GM23338 (cell line): ENCODE data around the gene SMIM22. TPM values are rescaled to one million over a fixed set of nuclear protein-coding genes. Genes with fewer than 3 reads are reported as not detected.

Source experiments
- ATAC-seq: fragments of 200-7000 bp; cut with Tn5 transposase; 3 replicates; pipeline ENCODE4 v1.9.1; 2020
- DNase-seq: peaks from one replicate; pipeline ENCODE4 v3.0.0-alpha.2; 2015; ENCODE audit warnings: low spot score
- H2AFZ ChIP-seq: fragments of 200-600 bp; sonication (generic); 2 replicates; pipeline ENCODE4 v1.8.0; 2016; ENCODE audit warnings: antibody characterized with exemption, mild to moderate bottlenecking, moderate library complexity
- H3F3A ChIP-seq: fragments of 200-600 bp; sonication (generic); replicated peaks from 2 replicates; pipeline ENCODE4 v1.8.0; 2017; ENCODE audit warnings: antibody characterized with exemption, mixed run types, low read depth
- H3K27ac ChIP-seq: fragments of 200-600 bp; sonication (generic); 2 replicates; pipeline ENCODE4 v1.6.1; 2016; ENCODE audit warnings: low read depth
- H3K27me3 ChIP-seq: fragments of 200-600 bp; sonication (generic); 2 replicates; pipeline ENCODE4 v1.8.0; 2016; ENCODE audit warnings: mild to moderate bottlenecking, mixed run types, moderate library complexity; ENCODE audit not compliant: insufficient read depth
- H3K36me3 ChIP-seq: fragments of 200-600 bp; sonication (generic); 2 replicates; pipeline ENCODE4 v1.8.0; 2016; ENCODE audit warnings: mild to moderate bottlenecking; ENCODE audit not compliant: insufficient read depth
- H3K4me1 ChIP-seq: fragments of 200-600 bp; sonication (generic); 2 replicates; pipeline ENCODE4 v1.8.0; 2016; ENCODE audit warnings: mild to moderate bottlenecking, moderate library complexity; ENCODE audit not compliant: insufficient read depth
- H3K4me2 ChIP-seq: fragments of 200-600 bp; sonication (generic); 2 replicates; pipeline ENCODE4 v1.7.1; 2017; ENCODE audit warnings: mixed run types
- H3K4me3 ChIP-seq: fragments of 200-600 bp; sonication (generic); 2 replicates; pipeline ENCODE4 v1.6.1; 2016; ENCODE audit warnings: mixed run types
- H3K79me2 ChIP-seq: fragments of 200-600 bp; sonication (generic); replicated peaks from 2 replicates; pipeline ENCODE4 v1.8.0; 2017; ENCODE audit warnings: mild to moderate bottlenecking; ENCODE audit not compliant: insufficient read depth
- H3K9me2 ChIP-seq: fragments of 200-600 bp; sonication (generic); 2 replicates; pipeline ENCODE4 v1.8.0; 2017; ENCODE audit not compliant: insufficient read depth
- H4K20me1 ChIP-seq: fragments of 200-600 bp; sonication (generic); replicated peaks from 2 replicates; pipeline ENCODE4 v1.8.0; 2017; ENCODE audit warnings: mild to moderate bottlenecking; ENCODE audit not compliant: insufficient read depth
- H3K27ac Mint-ChIP-seq: 2 replicates; pipeline ENCODE4 v1.8.0; 2020; ENCODE audit warnings: inconsistent platforms, mild to moderate bottlenecking, moderate library complexity, mixed read lengths
- H3K27me3 Mint-ChIP-seq: 3 replicates; pipeline ENCODE4 v1.8.0; 2022; ENCODE audit warnings: low read depth, mild to moderate bottlenecking, moderate library complexity, mixed read lengths, inconsistent platforms; ENCODE audit not compliant: insufficient read depth, poor library complexity
- H3K36me3 Mint-ChIP-seq: 3 replicates; pipeline ENCODE4 v1.8.0; 2021; ENCODE audit warnings: low read depth, mild to moderate bottlenecking, inconsistent platforms, moderate library complexity, mixed read lengths
- H3K4me1 Mint-ChIP-seq: 3 replicates; pipeline ENCODE4 v1.8.0; 2020; ENCODE audit warnings: mild to moderate bottlenecking, inconsistent platforms, mixed read lengths
- H3K4me3 Mint-ChIP-seq: 3 replicates; pipeline ENCODE4 v1.8.0; 2021; ENCODE audit warnings: moderate library complexity, mild to moderate bottlenecking, inconsistent platforms, mixed read lengths
- H3K9me3 Mint-ChIP-seq: 3 replicates; pipeline ENCODE4 v1.8.0; 2020; ENCODE audit warnings: moderate library complexity, mild to moderate bottlenecking, inconsistent platforms, mixed read lengths
- CREB1 ChIP-seq: fragments of 250-450 bp; sonication (Bioruptor Pico); IDR thresholded peaks from 2 replicates; pipeline ENCODE4 v1.5.0; 2020; ENCODE audit warnings: low read depth, mild to moderate bottlenecking, moderate library complexity
- ETS1 ChIP-seq: IDR thresholded peaks from 2 replicates; pipeline ENCODE4 v1.6.1; 2016; ENCODE audit warnings: antibody characterized with exemption
- EZH2phosphoT487 ChIP-seq: fragments of 200-600 bp; sonication (generic); IDR thresholded peaks from one replicate; pipeline ENCODE4 v1.8.1; 2018; ENCODE audit warnings: antibody characterized with exemption; ENCODE audit not compliant: unreplicated experiment
- JUNB ChIP-seq: IDR thresholded peaks from one replicate; pipeline ENCODE4 v1.6.1; 2016; ENCODE audit warnings: antibody characterized with exemption; ENCODE audit not compliant: unreplicated experiment
- NANOG ChIP-seq: IDR thresholded peaks from 2 replicates; pipeline ENCODE4 v1.6.1; 2016; ENCODE audit warnings: antibody characterized with exemption, borderline replicate concordance
- ZNF331 ChIP-seq: fragments of 250-450 bp; sonication (Bioruptor Pico); IDR thresholded peaks from 2 replicates; pipeline ENCODE4 v1.5.0; 2020; ENCODE audit warnings: low read depth, mild to moderate bottlenecking, moderate library complexity
- ZNF462 ChIP-seq: fragments of 250-450 bp; sonication (Bioruptor Pico); IDR thresholded peaks from 2 replicates; pipeline ENCODE4 v1.5.0; 2020; ENCODE audit warnings: mild to moderate bottlenecking, moderate library complexity
- polyA plus RNA-seq: library from polyadenylated mRNA; unstranded; fragments of >200 nt; fragmentation: Nextera tagmentation; extraction: Ambion mirVana; gene quantifications from 2 replicates; pipeline ENCODE4 v1.2.1, GENCODE V29; 2016
- total RNA-seq: library from RNA; depleted of rRNA; stranded (reverse); fragments of >200 nt; shearing (Covaris generic); gene quantifications from 2 replicates; pipeline ENCODE4 v1.2.3, GENCODE V29; 2014
- TF ChIP-seq, protein P1 (sequence below), 2 experiments: fragments of 200-600 bp in 1 of 2; sonication (generic) in 1 of 2; conservative IDR thresholded peaks; 2 replicates each; pipeline versions ENCODE4 v1.5.1 to v1.6.1; 2016 to 2017; ENCODE audit warnings: antibody characterized with exemption in 2 of 2, low read depth in 2 of 2, mild to moderate bottlenecking in 2 of 2, moderate library complexity in 1 of 2
- TF ChIP-seq, protein P2 (sequence below): IDR thresholded peaks from one replicate; pipeline ENCODE4 v1.6.1; 2018; ENCODE audit warnings: antibody characterized with exemption; ENCODE audit not compliant: unreplicated experiment

The SMIM22 gene
- total and polyA plus RNA-seq, 2 experiments from 2014 or later = 1.4 TPM; not detected in 1

GRCh38 chr16:4811242-4811641 lies 16.1 kb downstream of the SMIM22 start:
- no peaks in the 10 kb centered on the region for H3K9me3 Mint-ChIP-seq
- Histone ChIP-seq H3K4me2 (no peak overlapping the region), H3K36me3 (peaks cover 25% of the 10 kb centered on the region), H3K9me2 (no peaks in the 10 kb centered on the region), H3K4me3 (no peak overlapping the region), H3K4me1 (no peaks in the 10 kb centered on the region), H3F3A (0 out of 2 replicates have a peak, but pooled peaks cover 9% of the 10 kb centered on the region), H4K20me1 (no peaks in the 10 kb centered on the region), H3K79me2 (0 out of 2 replicates have a peak, but pooled peaks cover 3% of the 10 kb centered on the region), H3K27me3 (no peaks in the 10 kb centered on the region), H2AFZ (no peak overlapping the region), H3K27ac (no peak overlapping the region)
- TF ChIP-seq, protein P1, sequence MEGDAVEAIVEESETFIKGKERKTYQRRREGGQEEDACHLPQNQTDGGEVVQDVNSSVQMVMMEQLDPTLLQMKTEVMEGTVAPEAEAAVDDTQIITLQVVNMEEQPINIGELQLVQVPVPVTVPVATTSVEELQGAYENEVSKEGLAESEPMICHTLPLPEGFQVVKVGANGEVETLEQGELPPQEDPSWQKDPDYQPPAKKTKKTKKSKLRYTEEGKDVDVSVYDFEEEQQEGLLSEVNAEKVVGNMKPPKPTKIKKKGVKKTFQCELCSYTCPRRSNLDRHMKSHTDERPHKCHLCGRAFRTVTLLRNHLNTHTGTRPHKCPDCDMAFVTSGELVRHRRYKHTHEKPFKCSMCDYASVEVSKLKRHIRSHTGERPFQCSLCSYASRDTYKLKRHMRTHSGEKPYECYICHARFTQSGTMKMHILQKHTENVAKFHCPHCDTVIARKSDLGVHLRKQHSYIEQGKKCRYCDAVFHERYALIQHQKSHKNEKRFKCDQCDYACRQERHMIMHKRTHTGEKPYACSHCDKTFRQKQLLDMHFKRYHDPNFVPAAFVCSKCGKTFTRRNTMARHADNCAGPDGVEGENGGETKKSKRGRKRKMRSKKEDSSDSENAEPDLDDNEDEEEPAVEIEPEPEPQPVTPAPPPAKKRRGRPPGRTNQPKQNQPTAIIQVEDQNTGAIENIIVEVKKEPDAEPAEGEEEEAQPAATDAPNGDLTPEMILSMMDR (conservative IDR thresholded peaks at IDR 0.05; ENCODE audit: low read depth in 2 of 2) = no peak
- TF ChIP-seq NANOG = no peak
- TF ChIP-seq JUNB = no peak
- TF ChIP-seq, protein P2, sequence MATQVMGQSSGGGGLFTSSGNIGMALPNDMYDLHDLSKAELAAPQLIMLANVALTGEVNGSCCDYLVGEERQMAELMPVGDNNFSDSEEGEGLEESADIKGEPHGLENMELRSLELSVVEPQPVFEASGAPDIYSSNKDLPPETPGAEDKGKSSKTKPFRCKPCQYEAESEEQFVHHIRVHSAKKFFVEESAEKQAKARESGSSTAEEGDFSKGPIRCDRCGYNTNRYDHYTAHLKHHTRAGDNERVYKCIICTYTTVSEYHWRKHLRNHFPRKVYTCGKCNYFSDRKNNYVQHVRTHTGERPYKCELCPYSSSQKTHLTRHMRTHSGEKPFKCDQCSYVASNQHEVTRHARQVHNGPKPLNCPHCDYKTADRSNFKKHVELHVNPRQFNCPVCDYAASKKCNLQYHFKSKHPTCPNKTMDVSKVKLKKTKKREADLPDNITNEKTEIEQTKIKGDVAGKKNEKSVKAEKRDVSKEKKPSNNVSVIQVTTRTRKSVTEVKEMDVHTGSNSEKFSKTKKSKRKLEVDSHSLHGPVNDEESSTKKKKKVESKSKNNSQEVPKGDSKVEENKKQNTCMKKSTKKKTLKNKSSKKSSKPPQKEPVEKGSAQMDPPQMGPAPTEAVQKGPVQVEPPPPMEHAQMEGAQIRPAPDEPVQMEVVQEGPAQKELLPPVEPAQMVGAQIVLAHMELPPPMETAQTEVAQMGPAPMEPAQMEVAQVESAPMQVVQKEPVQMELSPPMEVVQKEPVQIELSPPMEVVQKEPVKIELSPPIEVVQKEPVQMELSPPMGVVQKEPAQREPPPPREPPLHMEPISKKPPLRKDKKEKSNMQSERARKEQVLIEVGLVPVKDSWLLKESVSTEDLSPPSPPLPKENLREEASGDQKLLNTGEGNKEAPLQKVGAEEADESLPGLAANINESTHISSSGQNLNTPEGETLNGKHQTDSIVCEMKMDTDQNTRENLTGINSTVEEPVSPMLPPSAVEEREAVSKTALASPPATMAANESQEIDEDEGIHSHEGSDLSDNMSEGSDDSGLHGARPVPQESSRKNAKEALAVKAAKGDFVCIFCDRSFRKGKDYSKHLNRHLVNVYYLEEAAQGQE = no peak
- no peak for TF ChIP-seq ZNF462
- no peak for TF ChIP-seq EZH2phosphoT487
- no peak for TF ChIP-seq ETS1
- no peak for TF ChIP-seq ZNF331 (CRISPR knock-in tag)
- no peak for TF ChIP-seq CREB1 (CRISPR knock-in tag)
- no peak for DNase-seq
- ATAC-seq = no peak; the same call in 2 of the 3 replicates
- H3K36me3 Mint-ChIP-seq = peaks cover 80% of the 10 kb centered on the region
- peaks cover 7% of the 10 kb centered on the region for H3K27me3 Mint-ChIP-seq
- no peak overlapping the region for H3K27ac Mint-ChIP-seq
- no peak overlapping the region for H3K4me3 Mint-ChIP-seq
- H3K4me1 Mint-ChIP-seq = no peaks in the 10 kb centered on the region
